Skeletal muscle tissue (tissue), 4 donors: ENCODE data around the gene CD93. TPM values are rescaled to one million over a fixed set of nuclear protein-coding genes. Genes with fewer than 3 reads are reported as not detected.

Source experiments
- H3K27ac ChIP-seq: one replicate; pipeline ENCODE4 v1.7.0; 2013; ENCODE audit warnings: mild to moderate bottlenecking, low read depth, low read length, inconsistent platforms
- H3K27me3 ChIP-seq, 3 donors: one replicate each; pipeline ENCODE4 v1.7.0; 2013; ENCODE audit warnings: low read length in 3 of 3; ENCODE audit not compliant: control insufficient read depth in 3 of 3, insufficient read depth in 3 of 3
- H3K36me3 ChIP-seq, 3 donors: one replicate each; pipeline ENCODE4 v1.7.0; 2013; ENCODE audit warnings: low read length in 3 of 3; ENCODE audit not compliant: control insufficient read depth in 3 of 3, insufficient read depth in 3 of 3
- H3K4me1 ChIP-seq, 3 donors: one replicate each; pipeline ENCODE4 v1.7.0; 2013; ENCODE audit warnings: low read length in 3 of 3, mild to moderate bottlenecking in 3 of 3; ENCODE audit not compliant: control insufficient read depth in 3 of 3, insufficient read depth in 3 of 3
- H3K4me3 ChIP-seq, 3 donors: one replicate each; pipeline ENCODE4 v1.7.0; 2013; ENCODE audit warnings: low read length in 3 of 3
- H3K9ac ChIP-seq, 3 donors: one replicate each; pipeline ENCODE4 v1.7.0; 2013; ENCODE audit warnings: low read length in 3 of 3, mild to moderate bottlenecking in 3 of 3, moderate library complexity in 2 of 3, low read depth in 1 of 3
- H3K9me3 ChIP-seq, 3 donors: one replicate each; pipeline ENCODE4 v1.7.0; 2013; ENCODE audit warnings: low read length in 3 of 3; ENCODE audit not compliant: control insufficient read depth in 3 of 3
- total RNA-seq: library from RNA; depleted of rRNA; stranded (reverse); fragments of >200 nt; gene quantifications from one replicate; pipeline ENCODE4 v1.2.3, GENCODE V29; 2014
- donor health status: Osteomylitis.

The CD93 gene
- total RNA-seq, 1 donor from 2014 or later = 76.7 TPM

DNA sequence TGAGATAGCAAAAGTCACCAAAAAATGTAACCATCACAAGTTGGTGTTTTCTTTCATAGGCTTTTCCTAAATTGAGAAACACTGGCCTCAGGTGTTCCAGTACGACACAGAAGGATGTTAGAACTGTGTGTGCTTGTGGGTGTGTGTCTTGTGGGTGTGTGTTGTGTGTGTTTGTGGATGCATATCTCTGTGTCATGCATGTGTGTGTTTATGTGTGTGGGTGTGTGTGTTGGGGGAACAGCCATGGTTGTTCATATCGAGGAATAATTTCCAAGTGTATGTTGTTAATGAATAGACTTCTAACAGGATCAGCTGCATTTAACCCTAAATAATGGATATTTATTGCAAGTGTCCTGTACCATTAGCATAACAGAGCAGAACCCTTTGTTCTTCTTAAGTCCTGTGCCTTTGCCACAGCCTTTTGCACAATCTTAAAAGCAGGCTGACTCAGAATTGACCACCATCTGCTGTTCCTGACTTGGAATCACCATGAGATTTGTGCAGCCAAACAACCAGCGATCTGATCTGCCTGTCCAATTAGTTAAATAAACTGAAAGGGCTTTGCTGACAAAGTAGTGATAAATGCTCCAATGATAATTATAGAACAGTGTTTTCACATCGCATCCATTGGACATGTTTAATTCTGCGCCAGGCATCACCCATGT is 7.6 kb downstream of the CD93 start:
- H3K36me3 ChIP-seq = peaks cover 0 to 7% (median 0%) of the 10 kb centered on the region in 3 donors
- H3K9ac ChIP-seq = no peak overlapping the region
- no peak overlapping the region for H3K4me3 ChIP-seq
- no peaks in the 10 kb centered on the region for H3K9me3 ChIP-seq
- no peak overlapping the region for H3K27ac ChIP-seq
- peaks cover 0 to 12% (median 10%) of the 10 kb centered on the region in 3 donors for H3K4me1 ChIP-seq
- no peaks in the 10 kb centered on the region for H3K27me3 ChIP-seq

GRCh38 chr20:23077277-23077676 is 8.8 kb downstream of the CD93 start:
- Histone ChIP-seq H3K9ac (no peak overlapping the region), H3K9me3 (no peaks in the 10 kb centered on the region), H3K4me3 (no peak overlapping the region), H3K4me1 (peaks cover 0 to 12% (median 10%) of the 10 kb centered on the region in 3 donors), H3K27ac (no peak overlapping the region), H3K36me3 (peaks cover 0 to 7% (median 0%) of the 10 kb centered on the region in 3 donors), H3K27me3 (no peaks in the 10 kb centered on the region)

- H3K27ac ChIP-seq = no peak overlapping the region
- no peaks in the 10 kb centered on the region for H3K27me3 ChIP-seq
- peaks cover 0 to 7% (median 0%) of the 10 kb centered on the region in 3 donors for H3K4me1 ChIP-seq
- H3K36me3 ChIP-seq = peaks cover 0 to 3% (median 0%) of the 10 kb centered on the region in 3 donors
- H3K9ac ChIP-seq = no peak overlapping the region
- H3K4me3 ChIP-seq = no peak overlapping the region
- H3K9me3 ChIP-seq = no peaks in the 10 kb centered on the region
These were observed 12.1 kb downstream of the CD93 start for GRCh38 chr20:23074052-23074451.

DNA sequence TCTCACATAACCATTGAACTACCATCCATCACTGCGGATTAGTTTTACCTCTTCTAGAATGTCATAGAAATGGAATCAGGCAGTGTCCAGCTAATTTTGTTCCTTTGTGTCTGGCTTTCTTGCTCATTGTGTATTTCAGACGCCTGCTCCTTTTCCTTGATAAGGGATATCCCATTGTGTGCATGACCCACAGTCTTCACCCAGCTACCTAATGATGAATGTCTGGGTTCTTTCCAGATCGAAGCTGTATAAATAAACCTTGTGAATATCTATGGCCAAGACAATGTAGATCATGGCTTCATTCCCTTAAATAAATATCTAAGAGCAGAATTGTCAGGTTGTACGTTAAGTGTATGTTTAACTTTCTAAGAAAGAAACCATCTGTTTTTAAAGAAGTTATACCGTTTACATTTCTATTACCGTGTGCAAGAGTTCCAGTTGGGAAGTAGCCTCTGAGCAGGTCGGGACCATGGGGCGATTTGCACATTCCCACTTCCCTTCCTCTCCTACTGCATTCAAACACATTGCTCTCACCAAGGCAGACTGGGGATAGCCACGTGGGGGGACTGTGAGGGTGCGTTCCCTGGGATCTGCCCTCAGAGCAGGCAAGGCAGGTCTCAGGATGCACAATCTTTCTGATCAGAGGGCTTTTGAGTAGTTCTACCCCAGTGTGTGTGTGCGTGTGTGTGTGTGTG is 13.1 kb downstream of the CD93 start:
- H3K9ac ChIP-seq = no peak overlapping the region
- H3K9me3 ChIP-seq = no peaks in the 10 kb centered on the region
- no peaks in the 10 kb centered on the region for H3K4me1 ChIP-seq
- H3K4me3 ChIP-seq = no peak overlapping the region
- no peaks in the 10 kb centered on the region for H3K27me3 ChIP-seq
- no peak overlapping the region for H3K27ac ChIP-seq
- H3K36me3 ChIP-seq = peaks cover 0 to 3% (median 0%) of the 10 kb centered on the region in 3 donors

DNA sequence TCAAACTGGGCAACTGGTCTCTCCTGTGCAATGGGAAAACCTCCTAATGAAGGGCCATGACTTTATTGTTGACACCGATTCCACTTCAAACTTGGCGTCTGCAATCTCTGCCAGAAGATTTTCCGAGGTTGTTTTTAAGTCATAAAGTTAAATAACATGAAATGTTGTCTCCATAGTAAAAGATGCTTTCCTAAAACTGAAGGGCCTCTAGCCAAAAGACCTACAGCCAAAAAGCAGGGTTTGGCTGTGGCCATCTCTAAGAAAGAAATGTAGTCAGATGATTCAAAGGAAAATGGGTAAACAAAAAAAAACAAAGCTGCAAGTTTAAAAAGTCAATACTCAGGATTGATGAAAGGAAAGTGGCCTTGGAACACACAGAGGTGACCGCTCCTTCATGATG is 14.1 kb downstream of the CD93 start:
- peaks cover 0 to 3% (median 0%) of the 10 kb centered on the region in 3 donors for H3K36me3 ChIP-seq
- no peaks in the 10 kb centered on the region for H3K27me3 ChIP-seq
- no peak overlapping the region for H3K4me3 ChIP-seq
- no peak overlapping the region for H3K27ac ChIP-seq
- H3K9me3 ChIP-seq = no peaks in the 10 kb centered on the region
- no peak overlapping the region for H3K9ac ChIP-seq
- no peaks in the 10 kb centered on the region for H3K4me1 ChIP-seq

DNA sequence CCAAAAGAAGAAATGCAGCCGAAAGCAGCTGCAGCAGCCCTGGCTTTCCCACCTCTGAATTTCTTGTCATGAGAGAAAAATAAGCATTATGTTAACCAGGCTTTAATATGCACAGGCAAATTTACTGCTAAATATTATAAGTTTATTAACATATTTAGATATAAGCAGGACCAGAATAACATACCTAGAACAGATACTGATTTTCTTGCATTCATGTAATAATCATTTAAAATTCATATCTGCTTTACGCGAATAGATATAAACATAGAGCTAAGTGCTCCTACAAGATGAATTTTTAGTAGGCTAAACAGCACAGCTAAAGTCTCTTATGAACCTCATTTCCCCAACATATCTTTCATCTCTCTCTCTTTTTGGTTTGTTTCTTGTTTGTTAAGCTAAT is 14.7 kb downstream of the CD93 start:
- H3K27me3 ChIP-seq = no peaks in the 10 kb centered on the region
- H3K4me3 ChIP-seq = no peak overlapping the region
- H3K9ac ChIP-seq = no peak overlapping the region
- no peak overlapping the region for H3K27ac ChIP-seq
- no peaks in the 10 kb centered on the region for H3K4me1 ChIP-seq
- no peaks in the 10 kb centered on the region for H3K9me3 ChIP-seq
- H3K36me3 ChIP-seq = peaks cover 0 to 3% (median 0%) of the 10 kb centered on the region in 3 donors

- H3K27me3 ChIP-seq = no peaks in the 10 kb centered on the region
- no peaks in the 10 kb centered on the region for H3K4me1 ChIP-seq
- H3K9ac ChIP-seq = no peak overlapping the region
- no peak overlapping the region for H3K27ac ChIP-seq
- no peaks in the 10 kb centered on the region for H3K36me3 ChIP-seq
- no peak overlapping the region for H3K4me3 ChIP-seq
- H3K9me3 ChIP-seq = no peaks in the 10 kb centered on the region
These were observed 17.0 kb downstream of the CD93 start for GRCh38 chr20:23069108-23069507.

DNA sequence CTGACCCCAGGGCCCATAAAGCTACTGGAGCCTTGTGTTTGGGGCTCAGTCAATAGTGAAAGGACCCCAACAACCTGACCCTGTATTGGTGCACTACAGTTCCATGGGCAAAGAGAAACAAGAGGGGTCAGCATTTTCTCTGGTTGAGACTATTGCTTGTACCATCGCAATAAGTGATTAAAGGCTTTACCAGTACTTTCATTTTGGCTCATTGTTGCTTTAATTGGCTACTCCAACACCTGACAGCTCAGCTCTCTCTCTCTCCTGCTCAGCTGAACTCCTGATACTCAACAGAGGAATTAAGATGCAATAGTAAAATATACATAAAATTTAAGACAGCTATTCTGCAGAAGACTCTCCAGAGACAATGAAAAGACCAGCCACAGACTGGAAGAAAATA is 17.8 kb downstream of the CD93 start:
- no peaks in the 10 kb centered on the region for H3K27me3 ChIP-seq
- no peaks in the 10 kb centered on the region for H3K9me3 ChIP-seq
- H3K4me3 ChIP-seq = no peak overlapping the region
- H3K4me1 ChIP-seq = peaks cover 0 to 5% (median 0%) of the 10 kb centered on the region in 3 donors
- H3K27ac ChIP-seq = no peak overlapping the region
- H3K36me3 ChIP-seq = no peaks in the 10 kb centered on the region
- no peak overlapping the region for H3K9ac ChIP-seq

DNA sequence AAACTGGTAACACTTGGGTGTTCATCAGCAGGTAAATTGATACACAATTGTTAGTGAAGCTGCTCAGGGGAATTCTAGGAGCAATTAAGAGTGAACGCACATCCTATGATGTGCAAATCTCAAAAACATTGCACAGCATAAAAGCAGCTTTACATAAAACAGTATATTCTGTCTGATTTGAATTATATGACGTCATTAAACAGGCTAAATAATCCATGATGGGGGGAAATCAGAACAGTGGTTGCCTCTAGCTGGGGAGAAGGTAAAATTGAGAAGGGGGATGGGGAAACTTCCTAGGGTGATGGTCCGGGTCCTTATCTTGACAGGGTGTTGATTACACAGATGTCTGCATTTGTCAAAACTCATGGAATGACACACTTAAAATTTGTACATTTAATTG is 19.4 kb downstream of the CD93 start:
- Histone ChIP-seq H3K4me3 (no peak overlapping the region), H3K27ac (no peak overlapping the region), H3K36me3 (no peaks in the 10 kb centered on the region), H3K4me1 (peaks cover 10 to 17% (median 12%) of the 10 kb centered on the region in 3 donors), H3K9me3 (no peaks in the 10 kb centered on the region), H3K9ac (no peak overlapping the region), H3K27me3 (no peaks in the 10 kb centered on the region)
